Lung (tissue), 12 donors: ENCODE data around the gene CLCN2. TPM values are rescaled to one million over a fixed set of nuclear protein-coding genes. Genes with fewer than 3 reads are reported as not detected.
A peak's percentile ranks its signal among the peaks of the same experiment; 100 is the strongest.

Experiments
- ATAC-seq: fragments of 200-7000 bp; cut with Tn5 transposase; one replicate; pipeline ENCODE4 v1.9.1; 2020; ENCODE audit warnings: moderate number of reproducible peaks; ENCODE audit not compliant: insufficient read depth, low FRiP score
- DNase-seq, 3 donors: peaks; one replicate each; pipeline ENCODE4 v3.0.0-alpha.2; 2013 to 2017
- H3K27ac ChIP-seq, 2 donors: one replicate each; pipeline ENCODE4 v1.5.1; 2013; ENCODE audit warnings: mild to moderate bottlenecking in 2 of 2, moderate library complexity in 2 of 2, control low read depth in 1 of 2, inconsistent platforms in 1 of 2, low read depth in 1 of 2, low read length in 1 of 2
- H3K27me3 ChIP-seq, 3 donors: one replicate each; pipeline ENCODE4 v1.5.1; 2013; ENCODE audit warnings: low read length in 2 of 3; ENCODE audit not compliant: control insufficient read depth in 3 of 3, insufficient read depth in 3 of 3
- H3K36me3 ChIP-seq, 4 donors: one replicate each; pipeline ENCODE4 v1.5.1; 2013; ENCODE audit warnings: low read length in 4 of 4, mild to moderate bottlenecking in 1 of 4, moderate library complexity in 1 of 4; ENCODE audit not compliant: control insufficient read depth in 4 of 4, insufficient read depth in 4 of 4
- H3K4me1 ChIP-seq, 5 donors: one replicate each; pipeline ENCODE4 v1.5.1; 2013; ENCODE audit warnings: low read length in 5 of 5, mild to moderate bottlenecking in 2 of 5, moderate library complexity in 1 of 5; ENCODE audit not compliant: control insufficient read depth in 5 of 5, insufficient read depth in 5 of 5
- H3K4me3 ChIP-seq: one replicate; pipeline ENCODE4 v1.5.1; 2013; ENCODE audit warnings: mild to moderate bottlenecking, control low read depth, moderate library complexity
- H3K9ac ChIP-seq, 2 donors: one replicate each; pipeline ENCODE4 v1.5.1; 2013; ENCODE audit warnings: low read length in 2 of 2, control low read depth in 1 of 2; ENCODE audit not compliant: insufficient read depth in 1 of 2
- H3K9me3 ChIP-seq, 4 donors: one replicate each; pipeline ENCODE4 v1.5.1; 2013; ENCODE audit warnings: low read length in 3 of 4, mild to moderate bottlenecking in 1 of 4, moderate library complexity in 1 of 4; ENCODE audit not compliant: control insufficient read depth in 4 of 4, insufficient read depth in 3 of 4
- CTCF ChIP-seq: IDR thresholded peaks from 2 replicates; pipeline ENCODE4 v1.5.1; 2012; ENCODE audit warnings: mild to moderate bottlenecking; ENCODE audit errors: control extremely low read depth, extremely low read depth
- WGBS, 2 donors: extraction: QIAGEN DNeasy Blood & Tissue Kit; methylation state at CpG; one replicate each; pipeline ENCODE4 v1.1.7; 2013; 5-methylcytosine and 5-hydroxymethylcytosine counted together
- polyA plus RNA-seq, 2 donors: library from polyadenylated mRNA; stranded (reverse); fragments of 200-250 nt; gene quantifications; one replicate each; pipeline ENCODE4 v1.2.1, GENCODE V29; 2013
- total RNA-seq, 2 donors: library from RNA; depleted of rRNA in 1 of 2; stranded (reverse); fragments of >200 nt in 1 of 2; gene quantifications; one replicate each; pipeline ENCODE4 v1.2.1, GENCODE V29; 2014 to 2021
- donor health status: control.
- donor health status: control.
- donor health status: Bipolar disorder and iron deficiency.
- donor health status: healthy.
- donor health status: DM: yes; HTN: yes; CAD: no.

CLCN2 gene
- total and polyA plus RNA-seq, 4 donors, result 2.7 to 8.7 (median 5.4) TPM

- Histone ChIP-seq H3K27ac (no peak overlapping the region), H3K27me3 (no peaks in the 10 kb centered on the region), H3K4me1 (peaks cover 0 to 41% (median 4%) of the 10 kb centered on the region in 5 donors), H3K4me3 (no peak overlapping the region), H3K9ac (peak overlapping the region in 1 of 2 donors; percentile 26), H3K36me3 (peaks cover 5 to 18% (median 12%) of the 10 kb centered on the region in 4 donors), H3K9me3 (no peaks in the 10 kb centered on the region)
- 69 to 71% methylated on average over 12 of the region's 12 CpGs for WGBS, 2 donors
- ATAC-seq (no peak), DNase-seq (peak in 2 of 3 donors; percentile 69 to 82)
- no peak for TF ChIP-seq CTCF
Measured at GRCh38 chr3:184347321-184348056, 13.9 kb downstream of the CLCN2 start.

- no peak overlapping the region for H3K4me3 ChIP-seq
- H3K9ac ChIP-seq, result no peak overlapping the region
- peaks cover 0 to 38% (median 5%) of the 10 kb centered on the region in 5 donors for H3K4me1 ChIP-seq
- peaks cover 6 to 21% (median 14%) of the 10 kb centered on the region in 4 donors for H3K36me3 ChIP-seq
- WGBS, 2 donors, result 94 to 95% methylated on average over 20 of the region's 20 CpGs
- no peak overlapping the region for H3K27ac ChIP-seq
- H3K9me3 ChIP-seq, result no peaks in the 10 kb centered on the region
- no peak for DNase-seq
- no peaks in the 10 kb centered on the region for H3K27me3 ChIP-seq
- TF ChIP-seq CTCF, result no peak
- no peak for ATAC-seq
Measured at GRCh38 chr3:184346480-184347190, 14.8 kb downstream of the CLCN2 start.

GRCh38 chr3:184345317-184346144 lies 15.9 kb downstream of the CLCN2 start:
- Histone ChIP-seq H3K27ac (peak overlapping the region in 1 of 2 donors; percentile 38), H3K4me1 (peaks cover 0 to 32% (median 7%) of the 10 kb centered on the region in 5 donors), H3K9me3 (no peaks in the 10 kb centered on the region), H3K27me3 (no peaks in the 10 kb centered on the region), H3K9ac (peak overlapping the region in 1 of 2 donors; percentile 9), H3K4me3 (no peak overlapping the region), H3K36me3 (peaks cover 6 to 23% (median 15%) of the 10 kb centered on the region in 4 donors)
- 59 to 61% methylated on average over 14 of the region's 14 CpGs for WGBS, 2 donors
- ATAC-seq (peak; percentile 77), DNase-seq (peak; percentile 61 to 72 (median 62))
- TF ChIP-seq CTCF, result no peak
